ENCODE data around the gene AGAP1.

Gene AGAP1

GRCh38 chr2:235768606-235769005, 274.8 kb downstream of the AGAP1 start:
- no peak for DNase-seq (ENCODE audit: low spot score)

- DNase-seq (ENCODE audit: low spot score): no peak
Measured at GRCh38 chr2:235769046-235769445, 275.2 kb downstream of the AGAP1 start.

GRCh38 chr2:235770909-235771820, 277.3 kb downstream of the AGAP1 start:
- DNase-seq (ENCODE audit: low spot score): no peak

GRCh38 chr2:235773188-235773928, 279.5 kb downstream of the AGAP1 start:
- DNase-seq (ENCODE audit: low spot score): no peak

- no peak for DNase-seq (ENCODE audit: low spot score)
Measured at GRCh38 chr2:235774153-235774870, 280.5 kb downstream of the AGAP1 start.

GRCh38 chr2:235776531-235776930, 282.7 kb downstream of the AGAP1 start:
- no peak for DNase-seq (ENCODE audit: low spot score)

- peak; percentile 77 for DNase-seq (ENCODE audit: low spot score)
Measured at GRCh38 chr2:235779444-235779896, 285.6 kb downstream of the AGAP1 start.

- no peak for DNase-seq (ENCODE audit: low spot score)
Measured at GRCh38 chr2:235780401-235780800, 286.6 kb downstream of the AGAP1 start.

GRCh38 chr2:235781775-235782174, 287.9 kb downstream of the AGAP1 start:
- DNase-seq (ENCODE audit: low spot score): no peak

- DNase-seq (ENCODE audit: low spot score): no peak
Measured at GRCh38 chr2:235784788-235785187, 290.9 kb downstream of the AGAP1 start.

GRCh38 chr2:235789552-235789951, 295.7 kb downstream of the AGAP1 start:
- no peak for DNase-seq (ENCODE audit: low spot score)

GRCh38 chr2:235793163-235793752, 299.4 kb downstream of the AGAP1 start:
- DNase-seq (ENCODE audit: low spot score): peak; percentile 46

- peak; percentile 32 for DNase-seq (ENCODE audit: low spot score)
Measured at GRCh38 chr2:235799281-235799680, 305.4 kb downstream of the AGAP1 start.

- DNase-seq (ENCODE audit: low spot score): no peak
Measured at GRCh38 chr2:235802542-235802941, 308.7 kb downstream of the AGAP1 start.

- no peak for DNase-seq (ENCODE audit: low spot score)
Measured at GRCh38 chr2:235803028-235803427, 309.2 kb downstream of the AGAP1 start.

GRCh38 chr2:235804676-235805075, 310.8 kb downstream of the AGAP1 start:
- no peak for DNase-seq (ENCODE audit: low spot score)

- peak; percentile 73 for DNase-seq (ENCODE audit: low spot score)
Measured at GRCh38 chr2:235806986-235807750, 313.3 kb downstream of the AGAP1 start.

GRCh38 chr2:235808366-235808765, 314.5 kb downstream of the AGAP1 start:
- no peak for DNase-seq (ENCODE audit: low spot score)

- DNase-seq (ENCODE audit: low spot score): no peak
Measured at GRCh38 chr2:235810252-235810651, 316.4 kb downstream of the AGAP1 start.

GRCh38 chr2:235810846-235811245, 317.0 kb downstream of the AGAP1 start:
- DNase-seq (ENCODE audit: low spot score): no peak
